Measurements from ENCODE around the gene FHOD3. TPM values are rescaled to one million over a fixed set of nuclear protein-coding genes. Genes with fewer than 3 reads are reported as not detected.

The FHOD3 gene
- total and polyA plus RNA-seq, 2 of the 8 experiments (the other 6 are each of a cell fraction or from before 2014, with no cell fraction given), result 9.7 to 10.5 TPM

DNA sequence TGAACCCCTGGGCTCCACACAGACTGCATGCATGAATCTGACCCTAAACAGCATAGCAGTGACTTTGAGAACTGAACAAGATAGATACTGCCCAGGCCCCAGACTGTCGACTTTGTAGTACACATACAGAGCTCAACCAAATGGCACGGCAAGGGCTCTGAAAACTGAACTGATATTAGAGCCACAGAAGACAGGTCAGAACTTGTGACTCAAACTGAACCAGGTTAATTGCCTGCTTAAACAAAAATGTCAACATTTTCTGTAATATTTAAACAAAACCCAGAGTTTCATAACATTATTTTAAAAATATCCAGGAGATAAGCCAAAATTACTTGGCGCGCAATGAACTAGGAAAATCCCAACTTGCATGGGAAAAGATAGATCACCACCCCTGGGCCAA lies 271.0 kb downstream of the FHOD3 start (continued):
- no peak for TF ChIP-seq CHD7 (IDR thresholded peaks at IDR 0.05; ENCODE audit: insufficient replicate concordance, low read length)
- TF ChIP-seq ZNF274 (IDR thresholded peaks at IDR 0.05; ENCODE audit: borderline replicate concordance, extremely low read depth, low read length), result no peak
- TF ChIP-seq RAD21 (IDR thresholded peaks at IDR 0.05 in 1 of 2, conservative IDR thresholded peaks at IDR 0.05 in 1 of 2; ENCODE audit: low read depth in 2 of 2, low read length in 2 of 2), result no peak
- no peak for TF ChIP-seq TBP (IDR thresholded peaks at IDR 0.05; ENCODE audit: low read depth, low read length)
- TF ChIP-seq CEBPB (IDR thresholded peaks at IDR 0.05; ENCODE audit: low read depth, low read length), result no peak
